Subcutaneous adipose tissue (tissue), 4 donors: Measurements from ENCODE around the gene BIN1. TPM values are rescaled to one million over a fixed set of nuclear protein-coding genes. Genes with fewer than 3 reads are reported as not detected.

Source experiments
- total RNA-seq, 4 donors: library from RNA; depleted of rRNA; stranded (reverse); fragments of >200 nt; gene quantifications; one replicate each; pipeline ENCODE4 v1.1.0, GENCODE V29; 2016
- TF ChIP-seq, protein P1 (sequence below): fragments of 450-650 bp; IDR thresholded peaks from one replicate; pipeline ENCODE4 v1.5.1; 2016; ENCODE audit warnings: low read depth, mild to moderate bottlenecking, control low read depth, antibody characterized with exemption, moderate library complexity

BIN1 gene
- total RNA-seq, 4 donors from 2014 or later: 53.3 to 134 (median 55.4) TPM

DNA sequence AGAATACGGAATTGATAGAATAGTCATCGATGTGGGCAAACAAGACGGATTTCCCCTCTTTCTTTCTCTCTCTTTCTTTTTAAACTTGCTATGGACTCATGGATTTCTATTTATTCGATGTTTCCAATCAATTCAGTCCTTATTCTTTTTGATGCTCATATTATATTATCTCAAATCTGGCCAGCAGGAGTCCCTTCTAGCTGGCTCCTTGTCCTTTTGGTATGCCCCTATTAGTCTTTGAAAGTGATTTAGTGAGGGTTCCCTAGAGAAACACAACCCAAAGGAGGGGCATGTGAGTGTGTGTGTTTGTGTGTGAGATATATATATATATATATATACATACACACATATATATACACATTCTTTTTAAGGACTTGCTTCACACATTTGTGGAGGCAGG is 23.5 kb upstream of the BIN1 start:
- TF ChIP-seq, protein P1, sequence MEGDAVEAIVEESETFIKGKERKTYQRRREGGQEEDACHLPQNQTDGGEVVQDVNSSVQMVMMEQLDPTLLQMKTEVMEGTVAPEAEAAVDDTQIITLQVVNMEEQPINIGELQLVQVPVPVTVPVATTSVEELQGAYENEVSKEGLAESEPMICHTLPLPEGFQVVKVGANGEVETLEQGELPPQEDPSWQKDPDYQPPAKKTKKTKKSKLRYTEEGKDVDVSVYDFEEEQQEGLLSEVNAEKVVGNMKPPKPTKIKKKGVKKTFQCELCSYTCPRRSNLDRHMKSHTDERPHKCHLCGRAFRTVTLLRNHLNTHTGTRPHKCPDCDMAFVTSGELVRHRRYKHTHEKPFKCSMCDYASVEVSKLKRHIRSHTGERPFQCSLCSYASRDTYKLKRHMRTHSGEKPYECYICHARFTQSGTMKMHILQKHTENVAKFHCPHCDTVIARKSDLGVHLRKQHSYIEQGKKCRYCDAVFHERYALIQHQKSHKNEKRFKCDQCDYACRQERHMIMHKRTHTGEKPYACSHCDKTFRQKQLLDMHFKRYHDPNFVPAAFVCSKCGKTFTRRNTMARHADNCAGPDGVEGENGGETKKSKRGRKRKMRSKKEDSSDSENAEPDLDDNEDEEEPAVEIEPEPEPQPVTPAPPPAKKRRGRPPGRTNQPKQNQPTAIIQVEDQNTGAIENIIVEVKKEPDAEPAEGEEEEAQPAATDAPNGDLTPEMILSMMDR: no peak

DNA sequence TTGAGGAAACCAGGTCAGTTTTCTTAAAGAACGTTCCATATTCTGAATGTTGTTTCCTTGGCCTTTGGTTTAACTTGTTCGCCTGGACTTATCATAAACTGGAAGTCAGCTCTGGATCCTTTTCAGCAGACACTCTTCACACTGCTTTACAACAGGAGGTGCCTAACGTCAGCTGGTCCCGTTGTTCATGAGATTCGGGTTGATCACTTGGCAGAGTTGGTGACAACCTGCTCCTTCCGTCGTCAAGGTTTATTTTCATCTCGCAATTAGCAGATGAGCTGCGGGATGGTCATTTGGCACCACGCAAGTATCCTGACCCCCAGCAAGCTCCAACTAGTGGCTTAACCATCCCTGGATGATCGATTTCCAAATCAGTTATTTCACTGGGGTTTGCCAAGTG is 23.0 kb upstream of the BIN1 start:
- TF ChIP-seq, protein P1: no peak

DNA sequence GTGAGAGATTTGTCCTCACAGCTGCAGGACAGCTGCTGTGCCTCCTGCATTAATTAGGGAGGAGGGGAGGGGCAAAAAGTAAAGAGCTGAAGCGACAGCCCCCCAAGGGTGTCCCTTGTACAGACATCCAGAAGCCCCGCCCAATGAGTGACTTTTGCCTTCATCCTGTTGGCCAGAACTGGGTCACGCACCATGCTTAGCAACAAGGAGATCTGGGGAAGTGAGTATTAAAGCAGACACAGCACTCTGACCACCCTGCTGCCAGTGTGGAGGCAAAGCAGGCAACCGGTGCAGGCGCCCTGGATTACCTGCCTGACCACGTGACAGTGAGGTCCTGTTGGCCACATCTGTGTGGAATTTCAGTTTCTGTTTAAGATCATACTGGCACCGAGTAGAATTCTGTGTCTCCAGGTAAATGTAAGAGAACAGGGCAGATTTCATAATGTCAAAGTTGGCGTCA is 21.5 kb upstream of the BIN1 start:
- TF ChIP-seq, protein P1: no peak

DNA sequence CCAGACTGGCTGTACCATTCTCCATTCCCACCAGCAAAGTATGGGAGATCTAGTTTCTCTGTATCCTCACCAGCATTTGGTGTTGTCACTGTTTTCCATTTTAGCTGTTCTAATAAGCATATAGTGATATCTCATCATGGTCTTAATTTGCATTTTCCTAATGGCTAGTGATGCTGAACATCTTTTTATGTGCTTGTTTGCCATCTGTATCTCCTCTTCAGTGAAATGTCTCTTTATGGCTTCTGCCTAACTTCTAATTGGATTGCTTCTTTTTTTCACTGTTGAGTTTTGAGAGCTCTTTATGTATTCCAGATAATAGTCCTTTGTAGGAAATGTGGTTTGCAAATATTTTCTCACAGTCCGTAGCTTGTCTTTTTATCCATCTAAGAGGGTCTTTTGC is 18.9 kb upstream of the BIN1 start:
- TF ChIP-seq, protein P1: no peak

DNA sequence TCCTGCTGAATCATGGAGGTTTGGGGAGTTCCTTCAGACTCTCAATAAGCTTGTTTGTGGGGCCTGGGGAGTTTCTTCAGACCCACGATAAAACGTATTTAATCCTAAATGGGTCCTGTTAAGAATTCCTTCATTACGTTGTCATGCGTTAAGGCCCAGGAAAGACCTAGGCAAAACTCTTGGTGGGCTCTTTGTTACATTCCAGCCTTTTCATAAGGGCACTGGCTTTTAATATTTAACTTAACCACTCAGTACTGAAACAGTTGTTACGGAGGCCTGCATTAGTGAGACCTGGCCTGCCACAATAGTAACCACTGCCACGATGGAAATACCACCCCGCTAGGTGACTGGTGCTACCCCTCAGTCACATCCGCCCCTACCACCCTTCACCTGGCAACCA is 17.5 kb upstream of the BIN1 start:
- TF ChIP-seq, protein P1: no peak

DNA sequence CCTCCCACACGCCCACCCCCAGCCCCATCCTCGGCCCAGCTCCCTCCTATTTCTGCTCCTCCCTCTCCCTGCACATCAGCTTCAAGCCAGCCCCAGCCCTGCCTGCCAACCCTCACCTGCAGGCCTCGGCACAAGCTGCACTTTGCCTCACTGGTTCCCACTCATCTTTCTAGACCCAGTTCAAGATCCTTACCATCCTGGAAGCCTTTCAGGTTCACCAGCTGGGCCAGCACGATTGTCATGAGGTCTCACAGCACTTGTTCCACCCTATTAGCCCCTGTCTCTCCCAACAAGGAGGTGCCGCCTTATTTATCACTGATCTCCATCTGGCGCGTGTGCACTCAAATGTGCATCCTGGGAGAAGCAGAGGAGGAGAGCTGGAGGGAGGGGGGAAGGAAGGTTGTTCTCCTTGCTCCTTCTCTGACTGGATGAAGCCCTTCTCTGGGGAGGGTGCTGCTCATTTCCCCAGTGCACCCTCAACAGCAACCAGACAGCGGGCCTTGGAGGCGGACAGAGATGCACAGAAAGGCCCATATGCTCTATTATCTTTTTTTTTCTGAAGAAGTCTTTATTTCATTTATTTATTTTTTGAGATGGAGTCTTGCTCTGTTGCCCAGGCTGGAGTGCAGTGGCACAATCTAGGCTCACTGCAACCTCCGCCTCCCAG is 15.5 kb upstream of the BIN1 start:
- TF ChIP-seq, protein P1: no peak

DNA sequence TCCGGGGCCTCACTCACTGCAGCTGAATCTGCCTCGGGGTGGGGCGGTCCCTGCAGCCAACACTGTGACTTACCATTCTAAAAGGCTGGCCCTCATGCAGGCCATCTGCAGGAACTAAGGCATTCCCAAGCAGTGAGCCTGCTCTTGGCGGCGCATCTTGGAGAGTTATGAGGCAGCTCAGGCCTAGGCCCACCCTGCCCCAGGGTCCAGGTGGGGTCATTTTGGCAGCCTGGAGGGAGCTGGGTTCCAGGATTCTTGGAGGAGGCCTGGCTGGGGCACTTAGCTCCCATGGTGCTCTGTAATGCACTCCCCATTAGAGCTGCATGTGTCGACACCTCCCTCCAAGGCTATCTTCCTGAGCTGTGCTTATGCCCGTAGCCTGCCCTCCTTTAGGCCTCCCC is 14.8 kb upstream of the BIN1 start:
- TF ChIP-seq, protein P1: no peak
